Ishikawa (cell line): Measurements from ENCODE around the gene KRT84.

Experiments
- CEBPB ChIP-seq: IDR thresholded peaks from 2 replicates; pipeline ENCODE4 v1.6.1; 2012
- EGR1 ChIP-seq: IDR thresholded peaks from 2 replicates; pipeline ENCODE4 v1.6.1; 2012
- EP300 ChIP-seq: IDR thresholded peaks from 2 replicates; pipeline ENCODE4 v1.6.1; 2012; ENCODE audit warnings: borderline replicate concordance
- MAX ChIP-seq: IDR thresholded peaks from 2 replicates; pipeline ENCODE4 v1.6.1; 2012
- NFIC ChIP-seq: IDR thresholded peaks from 2 replicates; pipeline ENCODE4 v1.6.1; 2012
- REST ChIP-seq: IDR thresholded peaks from 2 replicates; pipeline ENCODE4 v1.6.1; 2012; ENCODE audit warnings: low read depth, mild to moderate bottlenecking
- TEAD4 ChIP-seq: IDR thresholded peaks from 2 replicates; pipeline ENCODE4 v1.6.1; 2012
- USF1 ChIP-seq: IDR thresholded peaks from 2 replicates; pipeline ENCODE4 v1.6.1; 2012
- ZBTB7A ChIP-seq: IDR thresholded peaks from 2 replicates; pipeline ENCODE4 v1.6.1; 2012; ENCODE audit warnings: low read depth

GRCh38 chr12:52350786-52351185, 34.7 kb downstream of the KRT84 start:
- TF ChIP-seq REST (no peak), USF1 (no peak), NFIC (no peak), CEBPB (no peak), MAX (no peak), TEAD4 (no peak), ZBTB7A (no peak), EP300 (no peak), EGR1 (no peak)
